HUES64 (cell line): ENCODE data around the gene AK9.

Experiments used
- H3K27ac ChIP-seq: 2 replicates; pipeline ENCODE4 v1.7.0; 2013; ENCODE audit warnings: low read depth, low read length, inconsistent platforms
- H3K27me3 ChIP-seq: 2 replicates; pipeline ENCODE4 v1.6.1; 2013; ENCODE audit warnings: mild to moderate bottlenecking, low read length; ENCODE audit not compliant: insufficient read depth
- H3K36me3 ChIP-seq: 2 replicates; pipeline ENCODE4 v1.6.1; 2013; ENCODE audit warnings: mild to moderate bottlenecking, low read length; ENCODE audit not compliant: insufficient read depth
- H3K4me1 ChIP-seq: 2 replicates; pipeline ENCODE4 v1.6.1; 2013; ENCODE audit warnings: mild to moderate bottlenecking, low read length, moderate library complexity; ENCODE audit not compliant: insufficient read depth
- H3K4me3 ChIP-seq: 2 replicates; pipeline ENCODE4 v1.5.1; 2013; ENCODE audit warnings: mild to moderate bottlenecking, low read length, moderate library complexity
- H3K9ac ChIP-seq: 2 replicates; pipeline ENCODE4 v1.6.1; 2013; ENCODE audit warnings: mild to moderate bottlenecking, low read depth, low read length
- H3K9me3 ChIP-seq: 2 replicates; pipeline ENCODE4 v1.6.1; 2013; ENCODE audit warnings: low read depth, low read length; ENCODE audit not compliant: insufficient read depth
- WGBS: fragments of 150-250, 120-280 bp; methylation state at CpG from one replicate; pipeline ENCODE4 v1.1.7; 2013; ENCODE audit warnings: missing lambda C conversion rate; 5-methylcytosine and 5-hydroxymethylcytosine counted together

AK9 gene

DNA sequence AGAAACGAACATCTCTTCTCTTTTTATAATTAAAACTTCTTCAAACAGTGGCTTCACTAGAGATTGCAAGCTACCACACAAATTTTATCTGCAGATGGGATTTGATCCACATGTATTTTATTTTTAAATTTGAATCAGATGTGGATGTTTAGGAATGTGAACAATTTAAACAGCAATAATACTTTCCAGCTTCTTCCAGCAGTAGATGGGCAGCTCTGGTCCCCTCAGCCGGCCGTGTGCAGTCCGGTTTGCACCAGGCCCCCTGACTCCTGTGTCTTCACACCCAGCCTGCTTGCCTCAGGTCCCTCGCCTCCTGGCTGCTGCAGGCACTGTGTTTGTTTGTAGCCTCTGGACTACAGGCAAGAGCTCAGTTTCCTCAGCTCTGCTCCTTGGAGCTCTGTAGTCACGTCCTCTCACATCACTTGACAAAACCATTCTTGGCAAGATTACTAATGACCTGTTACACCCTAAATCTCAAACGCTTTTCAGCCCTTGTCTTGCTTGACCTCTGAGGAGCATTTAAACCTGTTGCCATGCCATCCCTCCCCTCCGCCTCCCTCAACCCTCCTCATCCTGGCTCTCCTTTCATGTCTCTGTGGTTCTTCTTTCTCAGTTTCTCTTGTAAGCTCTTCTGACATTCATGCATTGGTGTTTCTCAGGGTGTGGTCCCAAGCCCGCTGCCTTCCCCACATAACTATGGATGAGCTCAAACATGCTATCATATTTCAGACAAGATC lies 194.8 kb downstream of the AK9 start:
- 90% methylated on average over 9 of the region's 9 CpGs for WGBS
- H3K36me3 ChIP-seq = no peaks in the 10 kb centered on the region
- no peak overlapping the region for H3K9ac ChIP-seq
- no peaks in the 10 kb centered on the region for H3K9me3 ChIP-seq
- H3K27ac ChIP-seq = no peak overlapping the region
- no peaks in the 10 kb centered on the region for H3K27me3 ChIP-seq
- peaks cover 39% of the 10 kb centered on the region for H3K4me1 ChIP-seq
- no peak overlapping the region for H3K4me3 ChIP-seq

- Histone ChIP-seq H3K9me3 (no peaks in the 10 kb centered on the region), H3K36me3 (no peaks in the 10 kb centered on the region), H3K4me3 (no peak overlapping the region), H3K9ac (no peak overlapping the region), H3K27ac (no peak overlapping the region), H3K4me1 (peaks cover 48% of the 10 kb centered on the region), H3K27me3 (no peaks in the 10 kb centered on the region)
- WGBS = 90% methylated on average over 1 of the region's 1 CpG
Observed at GRCh38 chr6:109493865-109494264, 197.1 kb downstream of the AK9 start.

- Histone ChIP-seq H3K36me3 (no peaks in the 10 kb centered on the region), H3K9me3 (no peaks in the 10 kb centered on the region), H3K27me3 (no peaks in the 10 kb centered on the region), H3K9ac (no peak overlapping the region), H3K4me3 (no peak overlapping the region), H3K4me1 (peaks cover 40% of the 10 kb centered on the region), H3K27ac (no peak overlapping the region; the same call in 1 of the 2 replicates)
- WGBS = 50% methylated on average over 5 of the region's 5 CpGs
Observed at GRCh38 chr6:109491207-109491938, 199.6 kb downstream of the AK9 start.

- Histone ChIP-seq H3K36me3 (no peaks in the 10 kb centered on the region), H3K27ac (peak overlapping the region; percentile 6; the same call in 1 of the 2 replicates), H3K9ac (no peak overlapping the region), H3K4me1 (peaks cover 40% of the 10 kb centered on the region), H3K4me3 (no peak overlapping the region), H3K9me3 (no peaks in the 10 kb centered on the region), H3K27me3 (no peaks in the 10 kb centered on the region)
- WGBS = 31% methylated on average over 1 of the region's 2 CpGs
Observed at GRCh38 chr6:109490713-109491112, 200.3 kb downstream of the AK9 start.

GRCh38 chr6:109488001-109488400 lies 203.0 kb downstream of the AK9 start:
- Histone ChIP-seq H3K4me1 (peaks cover 28% of the 10 kb centered on the region), H3K36me3 (no peaks in the 10 kb centered on the region), H3K27ac (no peak overlapping the region), H3K4me3 (no peak overlapping the region), H3K9me3 (no peaks in the 10 kb centered on the region), H3K27me3 (no peaks in the 10 kb centered on the region; the same call in 1 of the 2 replicates), H3K9ac (no peak overlapping the region)

DNA sequence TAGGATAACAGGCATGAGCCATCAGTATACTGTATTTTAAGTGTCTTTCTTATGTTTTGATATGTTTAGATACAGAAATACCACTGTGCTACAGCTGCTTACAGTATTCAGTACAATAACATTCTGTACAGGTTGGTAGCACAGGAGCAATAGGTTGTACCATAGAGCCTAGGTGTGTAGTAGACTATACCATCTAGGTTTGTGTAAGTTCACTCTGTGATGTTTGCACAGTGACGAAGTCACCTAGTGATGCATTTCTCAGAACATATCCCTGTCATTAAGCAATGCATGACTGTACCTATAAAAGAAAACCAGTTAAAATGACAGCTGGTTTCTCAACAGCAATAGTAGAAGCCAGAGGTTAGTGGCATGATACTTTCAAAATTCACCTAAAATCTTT lies 204.9 kb downstream of the AK9 start:
- no peak overlapping the region for H3K9ac ChIP-seq
- H3K9me3 ChIP-seq = no peaks in the 10 kb centered on the region
- peaks cover 24% of the 10 kb centered on the region for H3K4me1 ChIP-seq
- 94% methylated on average over 1 of the region's 1 CpG for WGBS
- H3K27ac ChIP-seq = no peak overlapping the region
- H3K4me3 ChIP-seq = no peak overlapping the region
- H3K27me3 ChIP-seq = no peaks in the 10 kb centered on the region; the same call in 1 of the 2 replicates
- peaks cover 10% of the 10 kb centered on the region for H3K36me3 ChIP-seq

- Histone ChIP-seq H3K4me1 (peaks cover 24% of the 10 kb centered on the region), H3K4me3 (no peak overlapping the region), H3K27ac (no peak overlapping the region), H3K9ac (no peak overlapping the region), H3K36me3 (peaks cover 17% of the 10 kb centered on the region), H3K27me3 (no peaks in the 10 kb centered on the region; the same call in 1 of the 2 replicates), H3K9me3 (no peaks in the 10 kb centered on the region)
- WGBS = 92% methylated on average over 3 of the region's 3 CpGs
Observed at GRCh38 chr6:109485266-109485935, 205.6 kb downstream of the AK9 start.

- Histone ChIP-seq H3K4me1 (peaks cover 30% of the 10 kb centered on the region), H3K27me3 (no peaks in the 10 kb centered on the region; the same call in 1 of the 2 replicates), H3K9me3 (no peaks in the 10 kb centered on the region), H3K27ac (no peak overlapping the region), H3K36me3 (peaks cover 26% of the 10 kb centered on the region), H3K9ac (no peak overlapping the region), H3K4me3 (peak overlapping the region; percentile 71; the same call in 1 of the 2 replicates)
- 91% methylated on average over 2 of the region's 3 CpGs for WGBS
Observed at GRCh38 chr6:109484122-109484521, 206.9 kb downstream of the AK9 start.

DNA sequence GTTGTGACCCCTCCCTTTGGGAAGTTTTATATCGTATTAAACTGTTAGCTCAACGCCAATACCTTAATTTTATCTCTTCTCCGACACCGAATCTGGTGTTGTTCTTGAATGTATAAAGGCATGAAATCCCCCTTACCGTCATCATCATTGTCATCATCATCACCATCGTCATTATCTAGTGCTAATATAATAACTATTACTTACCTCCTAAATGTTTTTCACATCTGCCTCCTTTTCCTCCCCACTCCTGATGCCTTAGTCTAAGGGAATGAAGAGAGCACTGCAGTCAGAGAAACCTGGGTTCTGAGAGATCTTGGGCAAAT lies 207.3 kb downstream of the AK9 start:
- no peak overlapping the region for H3K9ac ChIP-seq

GRCh38 chr6:109482905-109483734 lies 207.9 kb downstream of the AK9 start, which contains the start of gene ZBTB24:
Gene ZBTB24 (minus strand): TSS chr6:109483219. CDS start chr6:109482026, 1,193 bp downstream.
- H3K36me3 ChIP-seq = peaks cover 35% of the 10 kb centered on the region
- H3K27ac ChIP-seq = peak within 1 kb of the TSS; percentile 68
- H3K4me3 ChIP-seq = peak within 1 kb of the TSS; percentile 90
- no peaks in the 10 kb centered on the region; the same call in 1 of the 2 replicates for H3K27me3 ChIP-seq
- H3K9me3 ChIP-seq = no peaks in the 10 kb centered on the region
- H3K4me1 ChIP-seq = peaks cover 40% of the 10 kb centered on the region
- under 1% methylated on average over 74 of the region's 97 CpGs for WGBS
- peak within 1 kb of the TSS; percentile 81 for H3K9ac ChIP-seq

More for the DNA sequence above, 207.3 kb downstream of the AK9 start:
- H3K4me3 ChIP-seq = peak overlapping the region; percentile 71
- peaks cover 34% of the 10 kb centered on the region for H3K4me1 ChIP-seq
- H3K36me3 ChIP-seq = peaks cover 29% of the 10 kb centered on the region
- 0% methylated on average over 3 of the region's 6 CpGs for WGBS
- no peak overlapping the region for H3K27ac ChIP-seq
- no peaks in the 10 kb centered on the region for H3K9me3 ChIP-seq
- H3K27me3 ChIP-seq = no peaks in the 10 kb centered on the region; the same call in 1 of the 2 replicates
